Epithelial cell of proximal tubule (primary cell): Measurements from ENCODE around the gene KIAA0040. TPM values are rescaled to one million over a fixed set of nuclear protein-coding genes. Genes with fewer than 3 reads are reported as not detected.

Source experiments
- DNase-seq: peaks from one replicate; pipeline ENCODE4 v3.0.0-alpha.2; 2011; ENCODE audit warnings: low read depth
- H3K4me3 ChIP-seq: 2 replicates; pipeline ENCODE4 v1.5.1; 2011; ENCODE audit warnings: low read depth, mild to moderate bottlenecking, low read length
- CTCF ChIP-seq: conservative IDR thresholded peaks from 2 replicates; pipeline ENCODE4 v1.5.1; 2012; ENCODE audit warnings: low read depth, mild to moderate bottlenecking, low read length
- total RNA-seq: library from RNA; depleted of rRNA; stranded (reverse); fragments of >200 nt; gene quantifications from 2 replicates; pipeline ENCODE4 v1.2.3, GENCODE V29; 2015

Gene KIAA0040
- total RNA-seq, 1 donor from 2014 or later, result 4.2 TPM

DNA sequence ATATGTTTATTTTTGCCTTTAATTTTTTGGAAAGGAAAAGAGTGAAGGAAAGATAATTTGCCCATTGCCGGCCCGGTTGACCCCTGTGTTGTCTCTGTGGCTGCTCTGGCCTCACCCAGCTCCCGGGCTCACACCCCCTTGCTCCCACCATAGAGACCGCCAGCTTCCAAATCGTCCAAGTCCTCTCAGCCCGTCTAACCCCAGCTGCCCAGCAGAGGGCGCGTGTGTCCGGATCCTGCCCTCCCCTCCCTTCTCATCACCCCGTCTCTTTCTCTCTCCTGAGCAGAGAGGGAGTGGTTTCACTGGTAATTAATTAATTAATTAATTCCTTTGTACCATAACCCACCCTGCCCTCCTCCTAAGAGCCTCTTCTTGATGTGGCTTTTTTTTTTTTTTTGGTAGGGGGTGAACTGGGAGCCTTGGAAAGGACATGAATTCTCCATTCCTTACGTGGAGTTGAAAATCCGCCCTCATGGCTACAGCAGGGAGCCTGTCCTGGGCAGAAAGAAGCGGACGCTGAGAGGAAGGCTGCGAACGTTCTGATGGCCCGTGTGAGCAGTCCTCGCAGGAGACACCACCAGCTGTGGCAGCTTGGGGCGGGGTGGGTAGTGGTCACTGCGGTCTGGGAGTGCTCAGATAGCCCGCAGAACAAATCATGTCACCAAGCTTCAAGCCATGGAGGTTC, 45.9 kb downstream of the KIAA0040 start:
- DNase-seq, result no peak

GRCh38 chr1:175145899-175146528, 46.6 kb downstream of the KIAA0040 start:
- DNase-seq, result no peak

More for the DNA sequence above, 45.9 kb downstream of the KIAA0040 start:
- no peak overlapping the region for H3K4me3 ChIP-seq
- peak; percentile 91 for TF ChIP-seq CTCF

GRCh38 chr1:175138579-175138978, 54.0 kb downstream of the KIAA0040 start:
- H3K4me3 ChIP-seq, result no peak overlapping the region
- TF ChIP-seq CTCF, result no peak
- no peak for DNase-seq

More at GRCh38 chr1:175145899-175146528, 46.6 kb downstream of the KIAA0040 start:
- H3K4me3 ChIP-seq, result no peak overlapping the region
- no peak for TF ChIP-seq CTCF

- no peak overlapping the region for H3K4me3 ChIP-seq
- DNase-seq, result no peak
- TF ChIP-seq CTCF, result no peak
Observed at GRCh38 chr1:175137369-175137768, 55.2 kb downstream of the KIAA0040 start.

GRCh38 chr1:175136246-175136645, 56.3 kb downstream of the KIAA0040 start:
- no peak for DNase-seq
- H3K4me3 ChIP-seq, result no peak overlapping the region
- TF ChIP-seq CTCF, result no peak

GRCh38 chr1:175134500-175134899, 58.1 kb downstream of the KIAA0040 start:
- TF ChIP-seq CTCF, result no peak
- no peak overlapping the region for H3K4me3 ChIP-seq
- DNase-seq, result no peak
